Fibroblast of mammary gland (primary cell): ENCODE data around the gene SAT2.

ENCODE experiments used
- DNase-seq: peaks from one replicate; pipeline ENCODE4 v3.0.0-alpha.2; 2010; ENCODE audit warnings: low read depth
- H3K4me3 ChIP-seq: 2 replicates; pipeline ENCODE4 v1.5.1; 2011; ENCODE audit warnings: low read depth, mild to moderate bottlenecking, low read length, moderate library complexity; ENCODE audit not compliant: control insufficient read depth
- CTCF ChIP-seq: conservative IDR thresholded peaks from 2 replicates; pipeline ENCODE4 v1.5.1; 2011; ENCODE audit warnings: low read depth, low read length, inconsistent platforms; ENCODE audit not compliant: control insufficient read depth, insufficient read depth

The SAT2 gene

GRCh38 chr17:7634384-7634783, 6.8 kb upstream of the SAT2 start:
- TF ChIP-seq CTCF = peak; percentile 66
- peak; percentile 49 for DNase-seq

GRCh38 chr17:7633093-7633492, 5.5 kb upstream of the SAT2 start:
- no peak for TF ChIP-seq CTCF
- H3K4me3 ChIP-seq = no peak overlapping the region
- no peak for DNase-seq

More at GRCh38 chr17:7634384-7634783, 6.8 kb upstream of the SAT2 start:
- H3K4me3 ChIP-seq = no peak overlapping the region

GRCh38 chr17:7632492-7632894, 4.9 kb upstream of the SAT2 start:
- peak; percentile 65 for DNase-seq
- TF ChIP-seq CTCF = peak; percentile 62
- no peak overlapping the region for H3K4me3 ChIP-seq

GRCh38 chr17:7631398-7632380, 4.1 kb upstream of the SAT2 start:
- no peak overlapping the region for H3K4me3 ChIP-seq

GRCh38 chr17:7629939-7630571, 2.4 kb upstream of the SAT2 start, which contains the start of gene SHBG:
Gene SHBG (plus strand): TSS chr17:7630135. CDS start chr17:7630173, 38 bp downstream.
- no peak for DNase-seq
- no peak within 1 kb of the TSS for H3K4me3 ChIP-seq
- no peak for TF ChIP-seq CTCF

More at GRCh38 chr17:7631398-7632380, 4.1 kb upstream of the SAT2 start:
- TF ChIP-seq CTCF = no peak
- no peak for DNase-seq

- DNase-seq = no peak
- TF ChIP-seq CTCF = no peak
- H3K4me3 ChIP-seq = peak overlapping the region; percentile 84
Observed at GRCh38 chr17:7626956-7627249, 718 bp downstream of the SAT2 start.
